GM12801 (cell line): ENCODE data around the gene MBD3L3.
"Not testable (repeated sequence)": the region's sequence is repeated elsewhere in the genome, so short reads cannot be mapped to it uniquely, and the experiment has no call there.

Experiments
- TF ChIP-seq, protein P1 (sequence below): IDR thresholded peaks from one replicate; pipeline ENCODE4 v1.5.1; 2011; ENCODE audit warnings: control low read depth; ENCODE audit not compliant: insufficient read length; ENCODE audit errors: extremely low read depth

The MBD3L3 gene

DNA sequence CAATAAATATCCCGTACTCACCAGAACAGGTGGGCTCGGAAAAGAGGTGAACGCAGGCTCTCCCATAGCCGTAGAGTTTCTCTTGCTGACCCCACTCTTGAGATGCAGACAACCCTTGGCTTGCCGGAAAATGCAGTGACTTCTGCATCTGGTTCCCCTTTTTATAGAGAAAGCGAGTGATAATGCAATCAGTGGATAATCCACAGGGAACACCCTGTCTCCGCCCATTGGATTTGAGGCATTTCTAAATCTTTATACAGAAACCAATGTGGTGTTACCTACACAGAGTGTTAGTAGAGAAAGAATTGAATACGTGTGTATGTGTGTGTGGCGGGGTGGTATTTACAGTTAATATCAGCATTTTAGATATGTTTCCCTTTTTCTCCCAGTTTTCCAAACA is 18.4 kb downstream of the MBD3L3 start, which contains the start of gene MBD3L4:
MBD3L4 (minus strand) TSS at position 101 of the 400 bp plus-strand sequence; CDS start at position 66, 35 bp downstream.
- TF ChIP-seq, protein P1, sequence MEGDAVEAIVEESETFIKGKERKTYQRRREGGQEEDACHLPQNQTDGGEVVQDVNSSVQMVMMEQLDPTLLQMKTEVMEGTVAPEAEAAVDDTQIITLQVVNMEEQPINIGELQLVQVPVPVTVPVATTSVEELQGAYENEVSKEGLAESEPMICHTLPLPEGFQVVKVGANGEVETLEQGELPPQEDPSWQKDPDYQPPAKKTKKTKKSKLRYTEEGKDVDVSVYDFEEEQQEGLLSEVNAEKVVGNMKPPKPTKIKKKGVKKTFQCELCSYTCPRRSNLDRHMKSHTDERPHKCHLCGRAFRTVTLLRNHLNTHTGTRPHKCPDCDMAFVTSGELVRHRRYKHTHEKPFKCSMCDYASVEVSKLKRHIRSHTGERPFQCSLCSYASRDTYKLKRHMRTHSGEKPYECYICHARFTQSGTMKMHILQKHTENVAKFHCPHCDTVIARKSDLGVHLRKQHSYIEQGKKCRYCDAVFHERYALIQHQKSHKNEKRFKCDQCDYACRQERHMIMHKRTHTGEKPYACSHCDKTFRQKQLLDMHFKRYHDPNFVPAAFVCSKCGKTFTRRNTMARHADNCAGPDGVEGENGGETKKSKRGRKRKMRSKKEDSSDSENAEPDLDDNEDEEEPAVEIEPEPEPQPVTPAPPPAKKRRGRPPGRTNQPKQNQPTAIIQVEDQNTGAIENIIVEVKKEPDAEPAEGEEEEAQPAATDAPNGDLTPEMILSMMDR, result not testable (repeated sequence)

DNA sequence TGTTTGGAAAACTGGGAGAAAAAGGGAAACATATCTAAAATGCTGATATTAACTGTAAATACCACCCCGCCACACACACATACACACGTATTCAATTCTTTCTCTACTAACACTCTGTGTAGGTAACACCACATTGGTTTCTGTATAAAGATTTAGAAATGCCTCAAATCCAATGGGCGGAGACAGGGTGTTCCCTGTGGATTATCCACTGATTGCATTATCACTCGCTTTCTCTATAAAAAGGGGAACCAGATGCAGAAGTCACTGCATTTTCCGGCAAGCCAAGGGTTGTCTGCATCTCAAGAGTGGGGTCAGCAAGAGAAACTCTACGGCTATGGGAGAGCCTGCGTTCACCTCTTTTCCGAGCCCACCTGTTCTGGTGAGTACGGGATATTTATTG is 28.2 kb downstream of the MBD3L3 start, which contains the start of gene MBD3L5:
MBD3L5 (plus strand) TSS at position 301 of the 400 bp plus-strand sequence; CDS start at position 335, 34 bp downstream.
- TF ChIP-seq, protein P1, result not testable (repeated sequence)

DNA sequence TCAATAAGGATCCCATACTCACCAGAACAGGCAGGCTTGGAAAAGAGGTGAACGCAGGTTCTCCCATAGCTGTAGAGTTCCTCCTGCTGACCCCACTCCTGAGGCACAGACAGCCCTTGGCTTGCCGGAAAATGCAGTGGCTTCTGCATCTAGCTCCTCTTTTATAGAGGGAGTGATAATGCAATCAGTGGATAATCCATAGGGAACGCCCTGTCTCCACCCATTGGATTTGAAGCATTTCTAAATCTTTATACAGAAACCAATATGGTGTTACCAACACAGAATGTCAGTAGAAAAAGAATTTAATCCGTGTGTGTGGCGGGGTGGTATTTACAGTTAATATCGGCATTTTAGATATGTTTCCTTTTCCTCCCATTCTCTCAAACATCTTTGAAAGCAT is 37.1 kb downstream of the MBD3L3 start, which contains the start of gene MBD3L2B:
MBD3L2B (minus strand) TSS at position 101 of the 400 bp plus-strand sequence; CDS start at position 67, 34 bp downstream.
- TF ChIP-seq, protein P1, result not testable (repeated sequence)

DNA sequence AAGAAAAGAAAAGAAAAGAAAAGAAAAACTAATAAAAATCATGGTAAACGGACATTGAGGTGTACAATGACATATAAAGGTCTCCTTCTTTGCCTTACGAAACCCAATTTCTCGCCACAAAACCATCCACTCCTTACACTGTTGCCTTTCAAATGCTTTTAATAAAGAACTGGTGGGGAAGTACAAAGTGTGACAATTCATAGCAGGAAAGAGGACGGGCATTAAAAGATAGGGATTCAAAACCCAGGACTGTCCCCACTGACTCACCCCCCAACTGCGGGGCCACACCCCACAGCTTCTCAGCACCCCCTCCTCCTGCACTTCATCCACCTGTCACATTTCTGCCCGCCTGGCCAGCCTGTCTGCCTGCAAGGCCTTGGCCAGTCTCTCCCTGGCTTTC is 39.6 kb downstream of the MBD3L3 start:
- TF ChIP-seq, protein P1, result no peak

DNA sequence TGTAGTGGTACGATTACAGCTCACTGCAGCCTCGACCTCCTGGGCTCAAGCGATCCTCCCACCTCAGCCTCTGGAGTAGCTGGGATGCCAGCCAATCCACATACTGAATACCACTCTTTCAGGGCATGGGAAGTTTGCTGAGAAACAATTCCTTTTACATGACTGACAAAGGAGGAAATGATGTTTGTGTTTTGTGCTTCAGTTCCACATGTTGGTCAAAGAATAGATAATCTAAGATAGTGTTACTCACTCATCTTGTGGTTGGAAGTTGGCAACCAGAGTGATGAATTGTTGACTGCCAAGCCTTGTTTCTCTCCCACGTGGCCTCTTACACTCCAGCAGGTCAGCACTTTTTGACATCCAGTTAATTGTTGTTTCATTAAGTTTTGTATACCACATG is 44.8 kb downstream of the MBD3L3 start:
- TF ChIP-seq, protein P1, result no peak

DNA sequence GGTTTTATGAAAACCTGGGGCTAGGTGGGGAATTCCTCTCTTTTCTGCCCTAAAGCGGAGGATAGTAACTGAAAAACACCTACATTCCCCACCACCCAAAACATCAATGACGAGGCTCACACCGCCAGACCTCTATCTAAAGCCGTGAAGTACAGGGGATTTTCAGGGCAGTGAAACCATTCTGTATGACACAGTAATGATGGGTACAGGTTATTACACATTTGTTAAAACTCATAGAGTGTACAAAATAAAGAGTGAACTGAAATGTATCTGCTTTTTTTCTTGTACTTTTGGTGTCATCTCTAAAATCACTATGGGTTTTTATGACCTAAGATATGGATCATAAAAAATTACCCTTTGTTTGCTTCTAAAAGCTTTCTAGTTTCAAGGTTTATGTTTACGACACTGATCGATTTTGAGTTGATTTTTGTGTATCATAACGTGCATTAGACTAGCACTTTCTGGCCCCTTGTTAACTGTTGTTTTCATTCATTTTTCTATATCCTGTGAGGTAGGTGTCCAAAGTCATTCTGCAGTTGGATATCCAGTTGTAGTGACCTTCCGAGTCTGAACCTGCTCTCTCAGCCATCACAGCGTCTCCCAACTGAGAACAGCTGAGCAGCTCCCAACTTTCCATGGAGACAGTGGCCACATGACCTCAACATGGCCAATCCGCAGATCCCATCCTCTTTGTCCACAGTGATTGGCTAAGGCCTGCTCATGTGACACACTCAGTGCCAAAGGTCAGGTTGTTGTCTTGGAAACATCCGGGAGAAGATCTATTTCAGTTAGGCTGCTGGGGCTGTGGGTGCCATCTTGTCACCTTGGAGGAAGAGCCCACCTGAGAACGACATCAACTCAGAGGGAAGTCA is 47.5 kb downstream of the MBD3L3 start:
- TF ChIP-seq, protein P1, result no peak

DNA sequence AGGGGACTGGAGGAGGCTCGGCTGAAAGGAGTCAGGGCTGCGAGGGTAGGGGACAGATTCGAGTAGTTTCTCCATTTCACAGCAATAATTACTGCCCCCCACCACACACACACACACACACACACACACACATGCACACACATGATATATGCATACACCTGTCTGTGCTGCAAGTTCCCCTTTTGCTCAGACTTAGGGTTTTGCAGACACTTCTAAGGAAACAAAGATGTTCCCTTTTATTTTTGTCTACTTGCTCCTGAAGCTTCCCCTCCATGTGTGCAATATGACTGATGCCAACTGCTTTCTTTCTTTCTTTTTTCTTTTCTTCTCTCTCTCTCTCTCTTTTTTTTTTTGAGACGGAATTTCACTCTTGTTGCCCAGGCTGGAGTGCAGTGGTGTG is 50.6 kb downstream of the MBD3L3 start:
- TF ChIP-seq, protein P1, result no peak
